NCI-H128 (cell line): Measurements from ENCODE around the gene ZNF691.

Experiments used
- DNase-seq: peaks from one replicate; lab custom pipeline; 2025; ENCODE audit not compliant: unreplicated experiment; lab: John Stamatoyannopoulos, UW

Gene ZNF691

GRCh38 chr1:42831273-42831672 is 15.1 kb upstream of the ZNF691 start:
- DNase-seq, result no peak

- no peak for DNase-seq
Measured at GRCh38 chr1:42832641-42833240, 13.7 kb upstream of the ZNF691 start.

- no peak for DNase-seq
Measured at GRCh38 chr1:42833981-42834380, 12.4 kb upstream of the ZNF691 start.

DNA sequence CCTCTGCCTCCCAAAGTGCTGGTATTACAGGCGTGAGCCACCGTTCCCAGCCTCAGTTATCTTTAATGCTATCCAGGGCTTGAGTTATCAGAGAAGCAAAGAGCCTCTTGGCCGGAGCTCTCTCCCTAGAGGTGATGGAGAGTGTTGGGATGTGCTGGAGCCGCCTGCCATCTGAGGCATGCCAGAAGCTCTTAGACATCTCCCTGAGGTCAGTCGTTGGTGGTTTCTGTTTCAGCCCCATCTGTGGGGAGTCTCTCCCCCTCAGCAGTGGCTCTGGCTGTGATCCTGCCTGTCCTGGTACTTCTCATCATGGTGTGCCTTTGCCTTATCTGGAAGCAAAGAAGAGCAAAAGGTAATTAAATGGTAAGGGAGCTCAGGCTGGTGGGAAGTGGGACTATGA is 11.6 kb upstream of the ZNF691 start:
- no peak for DNase-seq

- no peak for DNase-seq
Measured at GRCh38 chr1:42835422-42835821, 11.0 kb upstream of the ZNF691 start.

DNA sequence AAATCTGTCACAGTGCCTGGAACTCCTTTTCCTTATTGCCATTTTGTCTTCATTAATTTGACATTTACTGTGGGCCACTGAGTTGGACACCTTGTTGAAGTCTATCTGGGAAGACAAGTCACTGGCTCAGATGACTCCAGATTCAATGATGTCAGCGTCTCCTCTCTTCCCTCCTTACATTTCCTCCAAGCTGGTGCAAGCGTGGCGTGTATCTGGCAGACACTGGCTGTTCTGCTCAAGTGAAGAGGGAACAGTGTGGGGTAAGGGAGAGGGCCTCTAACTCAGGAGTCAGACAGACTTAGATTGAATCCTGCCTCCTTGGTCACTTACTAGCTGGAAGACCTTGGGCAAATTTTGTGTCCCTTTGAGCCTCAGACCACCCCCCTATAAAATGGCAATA is 8.7 kb upstream of the ZNF691 start:
- DNase-seq, result no peak

- DNase-seq, result no peak
Measured at GRCh38 chr1:42838482-42839190, 7.8 kb upstream of the ZNF691 start.

DNA sequence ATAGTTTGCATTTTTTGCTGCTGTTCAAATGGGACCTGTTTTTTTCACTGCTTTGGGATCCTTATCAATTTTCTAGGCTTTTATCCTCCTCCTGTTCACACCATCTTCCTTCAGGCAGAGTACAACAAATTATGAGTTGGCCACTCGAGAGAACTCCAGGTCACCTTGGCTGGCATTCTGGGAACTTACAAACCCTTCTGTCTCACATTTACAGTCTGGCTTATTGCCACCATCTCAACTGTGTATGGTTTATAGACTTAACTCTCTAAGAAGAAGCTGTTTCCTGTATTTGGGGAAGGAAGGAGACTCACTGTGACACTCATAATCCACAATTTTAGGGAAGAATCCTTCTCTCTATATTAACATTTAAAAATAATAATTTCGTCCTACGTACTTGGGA is 5.4 kb upstream of the ZNF691 start:
- DNase-seq, result no peak

DNA sequence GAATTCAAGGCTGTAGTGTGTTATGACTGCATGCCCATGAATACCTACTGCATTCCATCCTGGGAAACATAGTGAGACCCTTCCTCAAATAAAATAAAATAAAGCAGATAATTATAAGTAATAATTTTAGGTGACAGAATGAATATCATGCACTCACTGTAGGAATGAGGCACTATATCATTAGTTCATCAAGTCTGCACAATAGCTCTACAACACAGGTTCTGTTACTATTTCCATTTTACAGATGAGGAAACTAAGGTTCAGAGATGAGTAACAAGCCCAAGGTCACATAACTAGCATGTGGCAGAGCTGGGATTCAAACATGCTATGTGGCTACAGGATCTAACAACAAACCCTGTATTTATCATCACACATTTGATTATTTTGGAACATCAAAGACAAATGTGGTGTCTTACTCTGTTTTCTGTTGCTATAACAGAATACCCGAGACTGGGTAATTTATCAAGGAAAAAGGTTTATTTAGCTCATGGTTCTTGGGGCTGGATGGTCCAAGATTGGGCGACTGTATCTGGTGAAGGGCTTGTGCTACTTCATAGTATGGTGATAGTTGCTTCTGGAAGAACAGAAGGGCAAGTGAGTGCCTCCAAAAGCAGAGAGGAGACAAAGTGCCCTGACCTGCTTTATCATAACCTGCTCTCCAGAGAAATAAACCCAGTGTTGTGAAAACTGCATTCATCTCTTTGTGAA is 4.8 kb upstream of the ZNF691 start:
- no peak for DNase-seq

- DNase-seq, result no peak
Measured at GRCh38 chr1:42844592-42845140, 1.7 kb upstream of the ZNF691 start.

GRCh38 chr1:42845193-42845592 is 1.2 kb upstream of the ZNF691 start:
- DNase-seq, result no peak

DNA sequence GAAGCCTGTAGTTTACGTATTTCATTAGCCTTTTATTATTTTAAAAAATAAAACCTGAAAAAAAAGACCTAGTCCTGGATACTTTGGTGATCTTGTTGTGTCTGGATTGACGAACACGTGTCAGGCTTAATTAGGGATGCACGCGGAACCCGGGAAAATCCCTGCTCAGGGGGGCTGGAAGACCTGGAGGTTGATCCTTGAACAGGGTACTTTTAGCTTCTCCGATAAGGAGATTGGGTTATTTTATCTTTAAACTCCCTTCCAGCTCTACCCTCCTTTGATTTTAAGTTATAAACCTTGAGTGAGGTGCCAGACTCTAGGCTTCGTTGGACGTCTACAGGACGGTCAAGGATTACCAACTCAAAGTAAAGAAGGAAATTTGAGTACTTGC is 552 bp upstream of the ZNF691 start:
- DNase-seq, result no peak

GRCh38 chr1:42847111-42847595 is 740 bp downstream of the ZNF691 start:
- no peak for DNase-seq

DNA sequence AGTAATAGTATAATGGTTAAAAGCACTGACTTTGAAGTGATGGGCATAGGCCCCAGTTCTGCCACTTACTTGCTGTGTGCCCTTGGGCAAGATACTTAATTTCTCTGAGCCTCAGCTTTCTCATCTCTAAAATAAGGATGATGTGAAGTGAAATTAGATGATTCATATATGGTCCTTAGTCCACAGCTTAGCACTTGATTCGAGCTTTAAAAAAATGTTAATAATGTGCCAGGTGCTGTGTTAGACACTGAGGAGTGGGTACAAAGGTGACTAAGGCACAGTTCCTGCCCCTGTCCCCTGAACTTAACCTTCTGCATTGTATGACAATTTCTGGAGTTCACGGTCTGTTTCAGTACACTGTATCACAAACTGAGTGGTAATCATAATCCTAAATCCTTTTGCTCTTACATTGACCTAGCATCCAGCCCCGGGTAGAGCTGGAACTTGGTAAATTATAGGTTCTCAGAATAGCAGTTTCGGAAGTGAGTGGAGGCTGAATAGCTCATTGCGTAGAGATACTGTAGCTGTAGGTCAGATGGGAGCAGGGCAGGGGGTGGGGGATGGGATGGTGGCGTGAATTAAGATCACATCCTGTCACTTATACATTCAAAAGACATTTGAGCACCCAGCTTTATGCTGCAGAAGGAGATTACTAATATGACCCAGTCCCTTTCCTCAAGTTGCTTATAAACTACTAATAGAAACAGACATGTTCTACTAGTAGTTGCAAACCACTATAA is 1.5 kb downstream of the ZNF691 start:
- no peak for DNase-seq

GRCh38 chr1:42848823-42849537 is 2.6 kb downstream of the ZNF691 start:
- DNase-seq, result no peak

GRCh38 chr1:42849944-42850343 is 3.5 kb downstream of the ZNF691 start:
- no peak for DNase-seq

GRCh38 chr1:42851420-42851819 is 5.0 kb downstream of the ZNF691 start:
- no peak for DNase-seq

- no peak for DNase-seq
Measured at GRCh38 chr1:42851960-42852607, 5.7 kb downstream of the ZNF691 start.

- no peak for DNase-seq
Measured at GRCh38 chr1:42852608-42852980, 6.2 kb downstream of the ZNF691 start.
